Liver (tissue), 3 donors: ENCODE results near the gene CFAP73.

Experiments
- EGR1 ChIP-seq, 2 donors: IDR thresholded peaks; 2 replicates each; pipeline ENCODE4 v1.6.1; 2016 to 2018; ENCODE audit warnings: antibody characterized with exemption in 2 of 2, low read depth in 2 of 2
- GABPA ChIP-seq, 2 donors: IDR thresholded peaks in 1 of 2; conservative IDR thresholded peaks in 1 of 2; 2 replicates each; pipeline ENCODE4 v1.6.1; 2016; ENCODE audit warnings: antibody characterized with exemption in 2 of 2, mild to moderate bottlenecking in 1 of 2, moderate library complexity in 1 of 2
- TAF1 ChIP-seq: conservative IDR thresholded peaks from 2 replicates; pipeline ENCODE4 v1.6.1; 2016; ENCODE audit warnings: antibody characterized with exemption, mild to moderate bottlenecking
- YY1 ChIP-seq: IDR thresholded peaks from 2 replicates; pipeline ENCODE4 v1.6.1; 2016; ENCODE audit warnings: antibody characterized with exemption, mild to moderate bottlenecking
- TF ChIP-seq, protein P1 (sequence below): fragments of 150-350 bp; IDR thresholded peaks from 2 replicates; pipeline ENCODE4 v1.5.1; 2017; ENCODE audit warnings: improper control_type of control experiment, low read depth, low read length; ENCODE audit not compliant: missing input control
- TF ChIP-seq, protein P2 (sequence below): IDR thresholded peaks from 2 replicates; pipeline ENCODE4 v1.6.1; 2016; ENCODE audit warnings: antibody characterized with exemption
- TF ChIP-seq, protein P3 (sequence below): IDR thresholded peaks from 2 replicates; pipeline ENCODE4 v1.6.1; 2016; ENCODE audit warnings: antibody characterized with exemption
- TF ChIP-seq, protein P4 (sequence below): IDR thresholded peaks from 2 replicates; pipeline ENCODE4 v1.6.1; 2016; ENCODE audit warnings: antibody characterized with exemption
- TF ChIP-seq, protein P5 (sequence below): IDR thresholded peaks from 2 replicates; pipeline ENCODE4 v1.6.1; 2016; ENCODE audit warnings: antibody characterized with exemption, mild to moderate bottlenecking
- donor health status: healthy.
- donor health status: healthy.

DNA sequence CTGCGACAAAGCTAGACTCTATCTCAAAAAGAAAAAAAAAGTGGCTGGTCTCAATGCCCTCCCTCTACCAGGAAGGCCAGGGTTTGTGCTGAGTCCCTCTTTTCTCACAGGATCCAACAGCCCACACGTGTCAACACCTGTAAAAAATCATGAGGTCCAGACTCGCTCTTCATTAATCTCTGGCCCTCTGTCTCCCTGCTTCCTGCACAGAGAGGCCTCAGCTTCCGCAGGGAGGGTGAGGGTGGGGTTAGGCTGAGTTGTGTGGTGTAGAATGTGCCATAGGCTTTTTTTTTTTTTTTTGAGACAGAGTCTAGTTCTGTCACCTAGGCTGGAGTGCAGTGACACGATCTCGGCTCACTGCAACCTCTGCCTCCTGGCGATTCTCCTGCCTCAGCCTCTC lies 6.1 kb downstream of the CFAP73 start:
- TF ChIP-seq, protein P1, sequence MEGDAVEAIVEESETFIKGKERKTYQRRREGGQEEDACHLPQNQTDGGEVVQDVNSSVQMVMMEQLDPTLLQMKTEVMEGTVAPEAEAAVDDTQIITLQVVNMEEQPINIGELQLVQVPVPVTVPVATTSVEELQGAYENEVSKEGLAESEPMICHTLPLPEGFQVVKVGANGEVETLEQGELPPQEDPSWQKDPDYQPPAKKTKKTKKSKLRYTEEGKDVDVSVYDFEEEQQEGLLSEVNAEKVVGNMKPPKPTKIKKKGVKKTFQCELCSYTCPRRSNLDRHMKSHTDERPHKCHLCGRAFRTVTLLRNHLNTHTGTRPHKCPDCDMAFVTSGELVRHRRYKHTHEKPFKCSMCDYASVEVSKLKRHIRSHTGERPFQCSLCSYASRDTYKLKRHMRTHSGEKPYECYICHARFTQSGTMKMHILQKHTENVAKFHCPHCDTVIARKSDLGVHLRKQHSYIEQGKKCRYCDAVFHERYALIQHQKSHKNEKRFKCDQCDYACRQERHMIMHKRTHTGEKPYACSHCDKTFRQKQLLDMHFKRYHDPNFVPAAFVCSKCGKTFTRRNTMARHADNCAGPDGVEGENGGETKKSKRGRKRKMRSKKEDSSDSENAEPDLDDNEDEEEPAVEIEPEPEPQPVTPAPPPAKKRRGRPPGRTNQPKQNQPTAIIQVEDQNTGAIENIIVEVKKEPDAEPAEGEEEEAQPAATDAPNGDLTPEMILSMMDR: no peak
- TF ChIP-seq YY1 (no peak), TAF1 (no peak), EGR1 (IDR thresholded peaks at IDR 0.05; ENCODE audit: low read depth in 2 of 2) (no peak), GABPA (IDR thresholded peaks at IDR 0.05 in 1 of 2, conservative IDR thresholded peaks at IDR 0.05 in 1 of 2) (no peak)
- TF ChIP-seq, protein P2, sequence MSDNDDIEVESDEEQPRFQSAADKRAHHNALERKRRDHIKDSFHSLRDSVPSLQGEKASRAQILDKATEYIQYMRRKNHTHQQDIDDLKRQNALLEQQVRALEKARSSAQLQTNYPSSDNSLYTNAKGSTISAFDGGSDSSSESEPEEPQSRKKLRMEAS: no peak
- TF ChIP-seq, protein P3, sequence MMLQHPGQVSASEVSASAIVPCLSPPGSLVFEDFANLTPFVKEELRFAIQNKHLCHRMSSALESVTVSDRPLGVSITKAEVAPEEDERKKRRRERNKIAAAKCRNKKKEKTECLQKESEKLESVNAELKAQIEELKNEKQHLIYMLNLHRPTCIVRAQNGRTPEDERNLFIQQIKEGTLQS: no peak
- TF ChIP-seq, protein P4, sequence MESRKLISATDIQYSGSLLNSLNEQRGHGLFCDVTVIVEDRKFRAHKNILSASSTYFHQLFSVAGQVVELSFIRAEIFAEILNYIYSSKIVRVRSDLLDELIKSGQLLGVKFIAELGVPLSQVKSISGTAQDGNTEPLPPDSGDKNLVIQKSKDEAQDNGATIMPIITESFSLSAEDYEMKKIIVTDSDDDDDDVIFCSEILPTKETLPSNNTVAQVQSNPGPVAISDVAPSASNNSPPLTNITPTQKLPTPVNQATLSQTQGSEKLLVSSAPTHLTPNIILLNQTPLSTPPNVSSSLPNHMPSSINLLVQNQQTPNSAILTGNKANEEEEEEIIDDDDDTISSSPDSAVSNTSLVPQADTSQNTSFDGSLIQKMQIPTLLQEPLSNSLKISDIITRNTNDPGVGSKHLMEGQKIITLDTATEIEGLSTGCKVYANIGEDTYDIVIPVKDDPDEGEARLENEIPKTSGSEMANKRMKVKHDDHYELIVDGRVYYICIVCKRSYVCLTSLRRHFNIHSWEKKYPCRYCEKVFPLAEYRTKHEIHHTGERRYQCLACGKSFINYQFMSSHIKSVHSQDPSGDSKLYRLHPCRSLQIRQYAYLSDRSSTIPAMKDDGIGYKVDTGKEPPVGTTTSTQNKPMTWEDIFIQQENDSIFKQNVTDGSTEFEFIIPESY: no peak
- TF ChIP-seq, protein P5, sequence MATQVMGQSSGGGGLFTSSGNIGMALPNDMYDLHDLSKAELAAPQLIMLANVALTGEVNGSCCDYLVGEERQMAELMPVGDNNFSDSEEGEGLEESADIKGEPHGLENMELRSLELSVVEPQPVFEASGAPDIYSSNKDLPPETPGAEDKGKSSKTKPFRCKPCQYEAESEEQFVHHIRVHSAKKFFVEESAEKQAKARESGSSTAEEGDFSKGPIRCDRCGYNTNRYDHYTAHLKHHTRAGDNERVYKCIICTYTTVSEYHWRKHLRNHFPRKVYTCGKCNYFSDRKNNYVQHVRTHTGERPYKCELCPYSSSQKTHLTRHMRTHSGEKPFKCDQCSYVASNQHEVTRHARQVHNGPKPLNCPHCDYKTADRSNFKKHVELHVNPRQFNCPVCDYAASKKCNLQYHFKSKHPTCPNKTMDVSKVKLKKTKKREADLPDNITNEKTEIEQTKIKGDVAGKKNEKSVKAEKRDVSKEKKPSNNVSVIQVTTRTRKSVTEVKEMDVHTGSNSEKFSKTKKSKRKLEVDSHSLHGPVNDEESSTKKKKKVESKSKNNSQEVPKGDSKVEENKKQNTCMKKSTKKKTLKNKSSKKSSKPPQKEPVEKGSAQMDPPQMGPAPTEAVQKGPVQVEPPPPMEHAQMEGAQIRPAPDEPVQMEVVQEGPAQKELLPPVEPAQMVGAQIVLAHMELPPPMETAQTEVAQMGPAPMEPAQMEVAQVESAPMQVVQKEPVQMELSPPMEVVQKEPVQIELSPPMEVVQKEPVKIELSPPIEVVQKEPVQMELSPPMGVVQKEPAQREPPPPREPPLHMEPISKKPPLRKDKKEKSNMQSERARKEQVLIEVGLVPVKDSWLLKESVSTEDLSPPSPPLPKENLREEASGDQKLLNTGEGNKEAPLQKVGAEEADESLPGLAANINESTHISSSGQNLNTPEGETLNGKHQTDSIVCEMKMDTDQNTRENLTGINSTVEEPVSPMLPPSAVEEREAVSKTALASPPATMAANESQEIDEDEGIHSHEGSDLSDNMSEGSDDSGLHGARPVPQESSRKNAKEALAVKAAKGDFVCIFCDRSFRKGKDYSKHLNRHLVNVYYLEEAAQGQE: no peak
